HG03280 (cell line): ENCODE data around the gene FXN.

ENCODE experiments used
- ATAC-seq: cut with Tn5 transposase; IDR thresholded peaks from one replicate; pipeline ENCODE4 v1.9.1; 2021; ENCODE audit warnings: mild to moderate bottlenecking, moderate library complexity; ENCODE audit not compliant: unreplicated experiment

Gene FXN

GRCh38 chr9:69137311-69137710, 101.8 kb downstream of the FXN start:
- ATAC-seq = no peak

- ATAC-seq = no peak
Measured at GRCh38 chr9:69139596-69139995, 104.0 kb downstream of the FXN start.

GRCh38 chr9:69140123-69140735, 104.7 kb downstream of the FXN start:
- ATAC-seq = no peak

DNA sequence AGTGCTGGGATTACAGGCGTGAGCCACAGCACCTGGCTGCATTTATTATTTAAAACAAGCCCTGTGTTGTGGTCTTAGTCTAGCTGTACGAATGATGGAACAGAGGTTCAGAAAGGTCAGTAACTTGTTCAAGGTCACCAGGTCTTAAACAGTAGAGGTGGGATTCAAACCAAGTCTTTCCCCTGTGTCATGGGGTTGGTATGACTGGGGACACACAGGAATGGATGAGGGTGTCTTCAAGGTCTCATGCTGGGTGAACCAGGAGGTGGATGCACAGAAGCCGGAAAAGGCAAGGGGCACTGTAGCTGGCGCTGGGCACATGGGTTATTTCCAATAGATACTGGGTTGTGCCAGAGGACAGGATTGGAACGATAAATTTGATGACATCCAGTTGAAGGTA, 106.3 kb downstream of the FXN start:
- no peak for ATAC-seq

DNA sequence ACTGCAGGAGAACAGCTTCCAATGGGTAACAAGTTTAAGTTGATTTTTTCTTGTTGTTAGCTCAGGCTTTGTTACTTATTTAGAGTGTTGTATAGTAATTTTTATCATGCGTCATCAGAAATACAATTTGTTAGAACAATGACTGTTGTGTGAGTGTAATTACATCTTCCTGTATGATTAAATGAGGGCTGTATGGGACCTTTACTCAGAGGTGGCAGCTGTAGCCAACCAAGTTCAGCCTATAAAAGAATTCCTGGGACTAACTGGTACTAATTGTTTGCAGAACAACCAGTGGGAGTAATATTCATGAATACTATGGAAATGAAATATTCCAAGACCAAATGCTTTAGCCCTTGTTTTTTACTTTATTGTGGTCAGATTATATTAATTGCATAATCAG, 107.7 kb downstream of the FXN start:
- ATAC-seq = no peak

DNA sequence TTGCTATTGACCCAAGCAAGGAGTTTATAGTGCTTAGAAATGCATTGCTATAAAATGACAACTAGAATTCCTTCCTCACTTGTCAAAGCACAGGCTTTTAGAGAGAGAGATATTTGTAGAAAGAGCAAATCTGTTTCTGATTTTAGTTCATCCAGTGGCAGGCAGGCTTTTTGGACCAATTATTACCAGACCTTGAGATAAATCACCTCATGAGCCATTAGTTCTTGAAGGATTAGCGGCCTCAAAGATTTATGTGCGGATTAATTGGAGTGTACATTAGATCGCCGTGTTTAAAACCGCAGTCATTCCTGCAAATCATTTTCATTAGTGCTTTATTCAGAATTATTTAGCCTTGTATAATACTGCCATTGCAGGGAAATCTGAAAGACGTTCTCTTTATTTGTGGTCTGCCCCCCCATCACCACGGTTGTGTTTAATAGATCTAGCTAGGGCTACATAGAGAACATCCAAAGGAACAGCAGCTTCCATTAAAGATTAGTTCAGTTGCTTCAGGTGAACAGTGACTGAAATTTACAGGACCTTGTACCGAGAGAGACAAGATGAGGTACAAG, 109.7 kb downstream of the FXN start:
- no peak for ATAC-seq

GRCh38 chr9:69147041-69147834, 111.7 kb downstream of the FXN start:
- ATAC-seq = no peak

GRCh38 chr9:69149321-69149807, 113.8 kb downstream of the FXN start:
- no peak for ATAC-seq
